ENCODE data around the gene BBC3.
"Not testable (repeated sequence)": the region's sequence is repeated elsewhere in the genome, so short reads cannot be mapped to it uniquely, and the experiment has no call there.

Gene BBC3

GRCh38 chr19:47230921-47231214, at the start of gene BBC3:
Gene BBC3, minus strand, starts transcription at chr19:47231199. Its CDS starts 2,768 bp downstream, at chr19:47228431.
- DNase-seq (ENCODE audit: low spot score) = no peak

DNA sequence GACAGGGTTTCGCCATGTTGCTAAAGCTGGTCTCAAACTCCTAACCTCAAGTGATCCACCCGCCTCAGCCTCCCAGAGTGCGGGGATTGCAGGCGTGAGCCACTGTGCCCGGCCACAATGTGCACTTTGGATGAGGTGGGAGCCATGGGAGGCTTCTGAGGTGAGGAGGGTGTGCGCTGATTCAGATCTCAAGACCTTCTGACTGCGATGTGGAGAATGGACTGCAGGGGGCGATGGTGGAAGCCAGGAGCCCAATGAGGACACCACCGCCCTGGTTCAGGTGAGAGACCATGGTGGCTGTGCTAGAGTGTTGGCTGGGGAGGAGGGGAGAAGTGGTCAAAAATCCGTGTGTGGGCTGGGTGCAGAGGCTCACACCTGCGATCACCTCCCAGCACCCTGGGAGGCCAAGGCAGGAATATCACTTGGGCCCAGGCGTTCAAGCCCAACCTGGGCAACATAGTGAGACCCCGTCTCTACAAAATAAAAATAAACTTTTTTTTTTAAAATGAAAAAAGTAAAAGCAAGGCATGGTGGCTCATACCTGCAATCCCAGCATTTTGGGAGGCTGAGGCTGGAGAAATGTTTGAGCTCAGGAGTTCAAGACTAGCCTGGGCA, 49.3 kb upstream of the BBC3 start:
- peak; percentile 11 for DNase-seq (ENCODE audit: low spot score)

- not testable (repeated sequence) for DNase-seq (ENCODE audit: low spot score)
Observed at GRCh38 chr19:47276513-47276912, 45.5 kb upstream of the BBC3 start.

GRCh38 chr19:47275791-47276461, 44.9 kb upstream of the BBC3 start:
- DNase-seq (ENCODE audit: low spot score) = no peak

- DNase-seq (ENCODE audit: low spot score) = no peak
Observed at GRCh38 chr19:47274891-47275761, 44.1 kb upstream of the BBC3 start.

DNA sequence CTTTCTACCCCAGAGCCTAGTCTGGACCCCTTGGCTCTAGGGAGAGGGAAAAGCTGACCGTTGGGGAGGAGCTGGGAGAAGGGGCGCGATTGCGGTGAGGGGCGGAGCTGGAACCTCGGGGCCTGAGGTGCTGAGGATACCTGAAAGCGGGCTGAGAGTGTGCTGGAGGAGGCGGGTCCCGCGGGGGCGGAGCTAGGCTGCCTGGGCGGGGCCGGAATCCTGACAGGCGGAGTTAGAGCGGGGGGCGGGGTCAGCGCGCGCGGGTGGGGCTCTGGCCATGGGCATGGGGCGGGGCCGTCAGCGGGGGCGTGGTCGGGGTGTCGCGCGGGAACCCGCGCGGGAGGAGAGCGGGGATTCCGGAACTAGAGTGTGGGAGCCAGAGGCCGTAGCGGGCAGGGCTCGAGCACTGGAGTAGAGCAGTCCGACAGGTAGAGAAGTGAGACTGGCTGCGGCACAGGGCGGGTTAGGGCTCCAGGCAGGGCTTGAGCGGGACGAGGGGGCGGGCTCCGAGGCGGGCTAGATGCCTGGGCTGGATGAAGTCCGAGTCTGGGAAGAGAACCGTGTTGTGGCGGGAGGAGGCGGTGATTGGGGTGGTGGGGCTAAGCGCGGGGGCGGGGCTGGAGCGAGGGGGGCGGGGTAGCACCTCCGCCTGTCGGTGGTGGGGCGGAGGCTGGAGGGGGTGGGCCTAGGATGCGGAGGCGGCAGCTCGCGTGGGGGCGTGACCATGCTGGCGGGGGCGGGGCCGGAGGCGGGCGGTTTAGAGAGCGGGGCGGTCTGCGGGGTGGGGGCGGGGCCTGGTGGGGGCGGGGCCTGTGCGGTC, 43.3 kb upstream of the BBC3 start, which contains the start of gene INAFM1:
INAFM1 (plus strand) TSS at position 815 of the 820 bp plus-strand sequence. CDS start 35 bp downstream, outside the sequence.
- DNase-seq (ENCODE audit: low spot score) = peak; percentile 85

GRCh38 chr19:47273313-47274070, 42.5 kb upstream of the BBC3 start:
- peak; percentile 82 for DNase-seq (ENCODE audit: low spot score)

GRCh38 chr19:47272448-47273312, 41.7 kb upstream of the BBC3 start:
- no peak for DNase-seq (ENCODE audit: low spot score)

DNA sequence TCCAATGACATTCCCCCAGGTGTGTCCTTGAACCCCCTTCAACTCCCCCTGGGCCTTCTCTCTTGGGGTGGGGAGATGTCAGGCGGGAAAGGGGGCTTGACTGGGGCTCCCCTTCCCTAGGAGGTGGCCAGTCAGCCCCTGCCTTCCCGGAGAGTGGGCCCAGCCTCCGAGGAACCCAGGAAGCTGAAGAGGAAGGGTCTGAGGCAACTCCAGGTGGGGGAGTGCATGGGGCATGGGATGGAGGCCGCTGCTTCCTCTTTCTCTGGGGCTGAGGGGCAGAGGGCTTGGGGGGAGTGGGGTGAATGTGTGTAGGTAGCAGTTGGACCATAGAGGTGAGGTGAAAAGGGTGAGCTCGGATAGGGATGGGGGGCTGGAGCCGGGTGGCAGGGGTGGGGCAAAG, 41.0 kb upstream of the BBC3 start:
- DNase-seq (ENCODE audit: low spot score) = no peak

DNA sequence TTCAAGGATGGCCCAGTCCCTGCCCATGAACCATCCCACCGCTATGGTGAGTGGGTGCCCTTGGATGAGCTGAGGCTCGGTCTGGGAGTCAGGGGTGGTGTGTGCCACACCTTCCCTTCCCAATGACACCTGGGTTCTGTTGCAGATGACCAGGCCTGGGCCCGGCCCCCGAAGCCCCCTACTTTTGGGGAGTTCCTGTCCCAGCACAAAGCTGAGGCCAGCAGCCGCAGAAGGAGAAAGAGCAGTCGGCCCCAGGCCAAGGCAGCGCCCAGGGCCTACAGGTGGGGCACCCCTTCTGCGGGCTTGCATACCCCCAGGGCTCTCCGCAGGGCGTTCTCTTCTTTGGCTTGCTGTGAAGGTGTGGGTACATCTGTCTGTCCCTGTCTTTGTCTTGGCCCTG, 39.4 kb upstream of the BBC3 start:
- DNase-seq (ENCODE audit: low spot score) = no peak

- no peak for DNase-seq (ENCODE audit: low spot score)
Observed at GRCh38 chr19:47269596-47269995, 38.6 kb upstream of the BBC3 start.

DNA sequence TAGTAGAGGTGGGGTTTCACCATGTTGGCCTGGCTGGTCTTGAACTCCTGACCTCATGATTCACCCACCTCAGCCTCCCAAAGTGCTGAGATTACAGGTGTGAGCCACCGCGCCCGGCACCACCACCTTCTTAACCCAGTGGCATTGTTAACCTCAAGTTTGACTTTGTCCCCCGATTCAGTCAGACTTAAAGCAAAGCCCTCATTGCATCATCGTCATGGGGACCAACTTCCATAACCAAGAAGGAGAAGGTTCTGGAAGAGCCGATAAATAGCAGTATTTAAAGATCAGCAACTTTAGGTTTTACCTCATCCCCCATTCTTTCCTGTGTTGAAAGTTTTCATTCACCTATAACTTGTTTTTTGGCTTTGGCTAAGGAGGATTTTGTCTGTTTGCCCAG, 37.0 kb upstream of the BBC3 start:
- DNase-seq (ENCODE audit: low spot score) = no peak

DNA sequence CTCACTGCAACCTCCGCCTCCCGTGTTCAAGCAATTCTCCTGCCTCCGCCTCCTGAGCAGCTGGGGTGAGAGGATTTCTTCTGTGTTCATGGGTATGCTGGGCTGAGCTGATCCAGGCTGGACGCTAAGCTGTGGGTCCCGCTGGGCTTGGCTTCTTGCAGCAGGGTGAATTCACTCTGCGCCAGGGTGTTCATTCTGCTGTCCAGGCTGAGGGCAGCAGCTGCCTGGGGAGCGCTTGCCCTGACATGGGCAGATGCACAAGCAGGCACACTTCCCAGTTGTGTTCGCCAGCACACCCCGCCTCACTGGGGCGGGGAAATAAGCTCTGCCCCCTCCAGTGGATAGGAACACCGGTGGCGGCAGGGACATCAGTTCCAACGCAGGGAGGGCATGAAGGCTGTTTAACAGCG, 36.4 kb upstream of the BBC3 start:
- DNase-seq (ENCODE audit: low spot score) = no peak

GRCh38 chr19:47266401-47266941, 35.5 kb upstream of the BBC3 start:
- DNase-seq (ENCODE audit: low spot score) = no peak

DNA sequence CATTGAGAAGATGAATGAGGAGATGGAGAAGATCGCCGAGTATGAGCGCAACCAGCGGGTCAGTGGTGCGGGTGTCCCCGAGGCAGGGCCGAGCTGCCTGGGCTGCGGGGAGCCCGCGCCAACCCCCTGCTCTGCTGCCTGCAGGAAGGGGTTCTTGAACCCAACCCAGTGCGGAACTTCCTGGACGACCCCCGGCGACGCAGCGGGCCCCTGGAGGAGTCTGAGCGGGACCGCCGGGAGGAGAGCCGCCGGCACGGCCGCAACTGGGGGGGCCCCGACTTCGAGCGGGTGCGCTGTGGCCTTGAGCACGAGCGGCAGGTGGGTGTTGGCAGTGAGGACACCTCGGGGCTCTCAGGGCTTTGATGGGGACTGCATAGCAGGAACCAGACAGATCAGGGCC, 33.6 kb upstream of the BBC3 start:
- no peak for DNase-seq (ENCODE audit: low spot score)

GRCh38 chr19:47261946-47262793, 31.2 kb upstream of the BBC3 start:
- not testable (repeated sequence) for DNase-seq (ENCODE audit: low spot score)

- no peak for DNase-seq (ENCODE audit: low spot score)
Observed at GRCh38 chr19:47260476-47260875, 29.5 kb upstream of the BBC3 start.

GRCh38 chr19:47258895-47259555, 28.0 kb upstream of the BBC3 start:
- no peak for DNase-seq (ENCODE audit: low spot score)

GRCh38 chr19:47258434-47258833, 27.4 kb upstream of the BBC3 start:
- no peak for DNase-seq (ENCODE audit: low spot score)

Measured in kidney capillary endothelial cell (primary cell).